ENCODE data around the gene C2CD5. TPM values are rescaled to one million over a fixed set of nuclear protein-coding genes. Genes with fewer than 3 reads are reported as not detected.
A peak's percentile ranks its signal among the peaks of the same experiment; 100 is the strongest.

The C2CD5 gene
- total and polyA plus RNA-seq, 2 of the 13 experiments (the other 11 are each of a cell fraction or from before 2014, with no cell fraction given), result 12.6 to 14.6 TPM

DNA sequence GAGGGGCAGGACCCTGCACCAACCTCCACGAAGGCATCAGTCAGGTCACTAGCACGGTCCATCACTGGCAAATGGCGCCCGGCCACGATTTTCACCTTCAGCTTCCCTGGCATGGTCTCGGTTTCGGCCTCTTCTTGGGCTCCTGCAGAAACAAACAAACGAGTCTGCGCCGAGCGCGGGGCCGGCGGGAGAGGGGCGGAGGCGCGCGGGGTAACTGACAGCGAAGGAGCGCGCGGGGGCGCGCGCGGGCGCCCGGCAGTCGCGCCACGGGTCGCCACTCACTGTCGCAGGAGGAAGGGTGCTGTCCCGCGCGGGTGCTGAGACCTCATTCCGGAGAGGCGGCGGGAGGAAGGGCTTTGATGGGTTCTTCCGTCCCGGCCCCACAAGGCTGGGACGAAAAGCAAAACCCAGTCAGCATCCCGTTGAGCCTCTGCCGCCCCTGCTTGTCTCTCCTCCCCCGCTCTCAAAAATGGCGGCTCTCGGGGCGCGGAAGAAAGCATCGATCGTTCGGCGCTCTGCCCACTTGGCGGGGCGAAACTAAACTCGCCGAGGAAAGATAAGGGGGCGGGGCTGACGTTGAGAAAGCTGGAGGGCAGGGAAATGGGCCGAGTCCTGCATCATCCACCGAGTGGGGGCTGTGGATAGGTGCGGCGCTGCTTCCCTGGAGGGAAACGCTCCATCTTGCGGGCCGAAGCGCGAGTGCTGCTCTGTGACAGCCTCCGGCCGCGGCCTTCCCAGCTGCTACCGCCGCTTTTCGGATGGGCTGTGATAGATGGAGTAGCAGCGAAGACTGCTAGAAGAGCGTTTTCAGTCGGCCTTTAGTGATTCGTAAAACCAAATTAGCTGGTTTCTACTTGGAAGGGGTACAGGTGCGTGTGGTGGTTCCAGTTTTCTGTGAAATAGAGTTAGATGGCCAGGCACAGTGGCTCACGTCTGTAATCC is at the start of gene C2CD5 (continued):
- TF ChIP-seq ZNF546 (CRISPR knock-in tag; conservative IDR thresholded peaks at IDR 0.05) (0 out of 2 replicates have a peak, but pooled peaks have one; percentile 5), SOX5 (CRISPR knock-in tag; IDR thresholded peaks at IDR 0.05; ENCODE audit: borderline replicate concordance) (peak; percentile 74), ZSCAN12 (CRISPR knock-in tag; IDR thresholded peaks at IDR 0.05) (no peak), YEATS4 (CRISPR knock-in tag; IDR thresholded peaks at IDR 0.05; ENCODE audit: borderline replicate concordance) (peak; percentile 95), CEBPB (IDR thresholded peaks at IDR 0.05; ENCODE audit: borderline replicate concordance, low read depth, low read length) (peak; percentile 50; the same call in 1 of the 2 replicates), MTF2 (CRISPR knock-in tag; IDR thresholded peaks at IDR 0.05; ENCODE audit: borderline replicate concordance) (no peak), ZNF558 (CRISPR knock-in tag; IDR thresholded peaks at IDR 0.05; ENCODE audit: borderline replicate concordance) (peak; percentile 83; the same call in 1 of the 2 replicates), ZNF564 (CRISPR knock-in tag; IDR thresholded peaks at IDR 0.05) (no peak), PCBP2 (optimal IDR thresholded peaks at IDR 0.05; ENCODE audit: low read depth, low read length, poor library complexity, severe bottlenecking) (no peak), NR3C1 (CRISPR knock-in tag; IDR thresholded peaks at IDR 0.05) (no peak), TGIF2 (CRISPR knock-in tag; IDR thresholded peaks at IDR 0.05) (peak; percentile 80), KMT2A (CRISPR knock-in tag; IDR thresholded peaks at IDR 0.05) (peak; percentile 94), SMARCE1 (IDR thresholded peaks at IDR 0.05; ENCODE audit: borderline replicate concordance) (no peak), SMAD9 (CRISPR knock-in tag; IDR thresholded peaks at IDR 0.05) (0 out of 2 replicates have a peak, but pooled peaks have one; percentile 29), AKAP8 (CRISPR knock-in tag; IDR thresholded peaks at IDR 0.05) (peak; percentile 33; the same call in 1 of the 2 replicates), GPN1 (CRISPR knock-in tag; IDR thresholded peaks at IDR 0.05; ENCODE audit: borderline replicate concordance) (no peak), MTA1 (CRISPR knock-in tag; IDR thresholded peaks at IDR 0.05; ENCODE audit: borderline replicate concordance) (peak; percentile 13; the same call in 1 of the 2 replicates), CREB3 (CRISPR knock-in tag; IDR thresholded peaks at IDR 0.05) (0 out of 2 replicates have a peak, but pooled peaks have one; percentile 51)
- TF ChIP-seq, protein P1, sequence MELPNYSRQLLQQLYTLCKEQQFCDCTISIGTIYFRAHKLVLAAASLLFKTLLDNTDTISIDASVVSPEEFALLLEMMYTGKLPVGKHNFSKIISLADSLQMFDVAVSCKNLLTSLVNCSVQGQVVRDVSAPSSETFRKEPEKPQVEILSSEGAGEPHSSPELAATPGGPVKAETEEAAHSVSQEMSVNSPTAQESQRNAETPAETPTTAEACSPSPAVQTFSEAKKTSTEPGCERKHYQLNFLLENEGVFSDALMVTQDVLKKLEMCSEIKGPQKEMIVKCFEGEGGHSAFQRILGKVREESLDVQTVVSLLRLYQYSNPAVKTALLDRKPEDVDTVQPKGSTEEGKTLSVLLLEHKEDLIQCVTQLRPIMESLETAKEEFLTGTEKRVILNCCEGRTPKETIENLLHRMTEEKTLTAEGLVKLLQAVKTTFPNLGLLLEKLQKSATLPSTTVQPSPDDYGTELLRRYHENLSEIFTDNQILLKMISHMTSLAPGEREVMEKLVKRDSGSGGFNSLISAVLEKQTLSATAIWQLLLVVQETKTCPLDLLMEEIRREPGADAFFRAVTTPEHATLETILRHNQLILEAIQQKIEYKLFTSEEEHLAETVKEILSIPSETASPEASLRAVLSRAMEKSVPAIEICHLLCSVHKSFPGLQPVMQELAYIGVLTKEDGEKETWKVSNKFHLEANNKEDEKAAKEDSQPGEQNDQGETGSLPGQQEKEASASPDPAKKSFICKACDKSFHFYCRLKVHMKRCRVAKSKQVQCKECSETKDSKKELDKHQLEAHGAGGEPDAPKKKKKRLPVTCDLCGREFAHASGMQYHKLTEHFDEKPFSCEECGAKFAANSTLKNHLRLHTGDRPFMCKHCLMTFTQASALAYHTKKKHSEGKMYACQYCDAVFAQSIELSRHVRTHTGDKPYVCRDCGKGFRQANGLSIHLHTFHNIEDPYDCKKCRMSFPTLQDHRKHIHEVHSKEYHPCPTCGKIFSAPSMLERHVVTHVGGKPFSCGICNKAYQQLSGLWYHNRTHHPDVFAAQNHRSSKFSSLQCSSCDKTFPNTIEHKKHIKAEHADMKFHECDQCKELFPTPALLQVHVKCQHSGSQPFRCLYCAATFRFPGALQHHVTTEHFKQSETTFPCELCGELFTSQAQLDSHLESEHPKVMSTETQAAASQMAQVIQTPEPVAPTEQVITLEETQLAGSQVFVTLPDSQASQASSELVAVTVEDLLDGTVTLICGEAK (IDR thresholded peaks at IDR 0.05), result no peak
- TF ChIP-seq, protein P1 (CRISPR knock-in tag; IDR thresholded peaks at IDR 0.05), result peak; percentile 22; the same call in 1 of the 2 replicates
